GM12891 (cell line): Measurements from ENCODE around the gene SAAL1.

Experiments
- POLR2A ChIP-seq: IDR thresholded peaks from 2 replicates; pipeline ENCODE4 v1.6.1; 2011; ENCODE audit warnings: low read depth, low read length, control low read depth
- TAF1 ChIP-seq: IDR thresholded peaks from 2 replicates; pipeline ENCODE4 v1.6.1; 2011; ENCODE audit warnings: low read depth, low read length, control low read depth

- TF ChIP-seq TAF1 (no peak), POLR2A (no peak)
These were observed 2.4 kb upstream of the SAAL1 start for GRCh38 chr11:18108254-18108653.
